Measurements from ENCODE around the gene HCRTR1. TPM values are rescaled to one million over a fixed set of nuclear protein-coding genes. Genes with fewer than 3 reads are reported as not detected.

Gene HCRTR1
- total RNA-seq, 4 donors from 2014 or later, result 0.59 TPM; not detected in 3

DNA sequence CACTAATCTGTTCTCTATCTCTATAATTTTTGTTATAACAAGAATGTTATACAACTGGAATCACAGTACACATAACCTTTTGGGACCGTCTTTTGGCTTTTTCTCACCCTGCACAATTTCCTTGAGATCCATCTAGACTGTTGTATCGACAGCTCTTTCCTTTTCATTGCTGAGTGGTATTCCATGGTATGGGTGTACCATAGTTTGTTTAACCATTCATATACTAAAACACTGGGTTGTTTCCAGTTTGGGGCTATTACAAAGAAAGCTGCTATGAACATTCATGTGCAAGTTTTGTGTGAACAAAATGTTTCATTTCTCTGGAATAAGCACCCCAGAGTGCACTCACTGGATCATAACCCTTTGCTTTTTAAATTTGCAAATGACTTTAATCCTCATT is 15.4 kb upstream of the HCRTR1 start:
- H3K4me1 ChIP-seq, result no peaks in the 10 kb centered on the region
- no peaks in the 10 kb centered on the region for H3K27me3 ChIP-seq
- no peak for ATAC-seq
- in situ Hi-C loops (cut with MboI; ENCODE audit: low sequenced_read_pairs in 4 of 4), result no loop called here
- H3K9me3 ChIP-seq, result no peaks in the 10 kb centered on the region
- no peak overlapping the region for H3K4me3 ChIP-seq
- no peaks in the 10 kb centered on the region for H3K36me3 ChIP-seq
- TF ChIP-seq, protein P1, sequence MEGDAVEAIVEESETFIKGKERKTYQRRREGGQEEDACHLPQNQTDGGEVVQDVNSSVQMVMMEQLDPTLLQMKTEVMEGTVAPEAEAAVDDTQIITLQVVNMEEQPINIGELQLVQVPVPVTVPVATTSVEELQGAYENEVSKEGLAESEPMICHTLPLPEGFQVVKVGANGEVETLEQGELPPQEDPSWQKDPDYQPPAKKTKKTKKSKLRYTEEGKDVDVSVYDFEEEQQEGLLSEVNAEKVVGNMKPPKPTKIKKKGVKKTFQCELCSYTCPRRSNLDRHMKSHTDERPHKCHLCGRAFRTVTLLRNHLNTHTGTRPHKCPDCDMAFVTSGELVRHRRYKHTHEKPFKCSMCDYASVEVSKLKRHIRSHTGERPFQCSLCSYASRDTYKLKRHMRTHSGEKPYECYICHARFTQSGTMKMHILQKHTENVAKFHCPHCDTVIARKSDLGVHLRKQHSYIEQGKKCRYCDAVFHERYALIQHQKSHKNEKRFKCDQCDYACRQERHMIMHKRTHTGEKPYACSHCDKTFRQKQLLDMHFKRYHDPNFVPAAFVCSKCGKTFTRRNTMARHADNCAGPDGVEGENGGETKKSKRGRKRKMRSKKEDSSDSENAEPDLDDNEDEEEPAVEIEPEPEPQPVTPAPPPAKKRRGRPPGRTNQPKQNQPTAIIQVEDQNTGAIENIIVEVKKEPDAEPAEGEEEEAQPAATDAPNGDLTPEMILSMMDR (IDR thresholded peaks at IDR 0.05 in 4 of 5, conservative IDR thresholded peaks at IDR 0.05 in 1 of 5), result no peak
- TF ChIP-seq POLR2A (IDR thresholded peaks at IDR 0.05), result no peak
- H3K27ac ChIP-seq, result no peak overlapping the region
- intact Hi-C loops (cut with DNase I; ENCODE audit: low total_unique reads), result no loop called here
- no peak for DNase-seq

DNA sequence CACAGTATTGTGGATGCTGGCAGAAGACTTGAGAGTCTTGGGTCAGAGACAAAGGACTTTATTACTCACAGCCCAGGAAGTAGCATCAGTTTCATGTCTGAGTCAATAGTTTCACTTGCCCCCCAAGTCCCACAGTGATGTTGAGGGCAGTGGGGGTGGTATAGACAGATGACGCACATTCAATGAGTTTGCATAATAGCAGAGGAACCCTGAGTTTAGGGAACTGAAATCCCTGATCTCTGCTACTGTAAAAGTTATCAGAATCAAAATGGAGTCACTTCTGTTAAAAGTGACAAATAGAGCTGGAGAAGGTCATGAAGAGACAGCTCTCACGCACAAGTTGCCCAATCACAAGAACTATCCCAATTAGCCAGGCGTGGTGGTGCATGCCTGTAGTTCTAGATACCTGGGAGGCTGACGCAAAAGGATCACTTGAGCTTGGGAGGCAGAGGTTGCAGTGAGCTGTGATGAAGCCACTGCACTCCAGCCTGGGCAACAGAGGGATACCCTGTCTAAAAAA is 11.5 kb upstream of the HCRTR1 start:
- intact Hi-C loops (cut with DNase I; ENCODE audit: low total_unique reads), result no loop called here
- no peak for DNase-seq
- ATAC-seq, result no peak
- H3K4me1 ChIP-seq, result no peaks in the 10 kb centered on the region
- in situ Hi-C loops (cut with MboI; ENCODE audit: low sequenced_read_pairs in 4 of 4), result no loop called here
- H3K36me3 ChIP-seq, result no peaks in the 10 kb centered on the region
- H3K4me3 ChIP-seq, result no peak overlapping the region
- no peaks in the 10 kb centered on the region for H3K27me3 ChIP-seq
- H3K27ac ChIP-seq, result no peak overlapping the region
- H3K9me3 ChIP-seq, result no peaks in the 10 kb centered on the region
- no peak for TF ChIP-seq POLR2A (IDR thresholded peaks at IDR 0.05)
- TF ChIP-seq, protein P1 (IDR thresholded peaks at IDR 0.05 in 4 of 5, conservative IDR thresholded peaks at IDR 0.05 in 1 of 5), result no peak

DNA sequence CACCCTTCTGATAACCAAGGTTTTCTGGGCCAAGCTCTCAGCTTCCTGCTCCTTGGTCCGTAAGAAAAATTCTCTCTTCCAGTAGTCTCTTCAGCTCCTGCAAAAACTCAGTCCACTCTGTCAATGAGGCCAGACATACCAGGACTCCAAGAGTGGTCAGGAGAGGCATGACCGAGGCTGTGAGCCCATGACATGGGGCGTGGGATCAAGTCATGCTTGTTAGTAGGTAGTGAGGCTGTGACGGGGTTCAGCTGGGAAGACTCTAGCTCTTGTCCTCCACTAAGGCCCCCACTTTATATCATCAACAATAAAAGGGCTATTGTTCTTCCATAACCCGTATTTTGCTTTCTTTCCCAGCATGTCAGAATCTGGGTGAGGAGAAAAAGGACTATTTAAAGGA is 10.1 kb upstream of the HCRTR1 start:
- H3K4me3 ChIP-seq, result no peak overlapping the region
- intact Hi-C loops (cut with DNase I; ENCODE audit: low total_unique reads), result no loop called here
- DNase-seq (no peak), ATAC-seq (no peak)
- TF ChIP-seq, protein P1 (IDR thresholded peaks at IDR 0.05 in 4 of 5, conservative IDR thresholded peaks at IDR 0.05 in 1 of 5), result no peak
- TF ChIP-seq POLR2A (IDR thresholded peaks at IDR 0.05), result no peak
- H3K4me1 ChIP-seq, result no peaks in the 10 kb centered on the region
- no peaks in the 10 kb centered on the region for H3K9me3 ChIP-seq
- H3K36me3 ChIP-seq, result no peaks in the 10 kb centered on the region
- in situ Hi-C loops (cut with MboI; ENCODE audit: low sequenced_read_pairs in 4 of 4), result no loop called here
- H3K27ac ChIP-seq, result no peak overlapping the region
- no peaks in the 10 kb centered on the region for H3K27me3 ChIP-seq

DNA sequence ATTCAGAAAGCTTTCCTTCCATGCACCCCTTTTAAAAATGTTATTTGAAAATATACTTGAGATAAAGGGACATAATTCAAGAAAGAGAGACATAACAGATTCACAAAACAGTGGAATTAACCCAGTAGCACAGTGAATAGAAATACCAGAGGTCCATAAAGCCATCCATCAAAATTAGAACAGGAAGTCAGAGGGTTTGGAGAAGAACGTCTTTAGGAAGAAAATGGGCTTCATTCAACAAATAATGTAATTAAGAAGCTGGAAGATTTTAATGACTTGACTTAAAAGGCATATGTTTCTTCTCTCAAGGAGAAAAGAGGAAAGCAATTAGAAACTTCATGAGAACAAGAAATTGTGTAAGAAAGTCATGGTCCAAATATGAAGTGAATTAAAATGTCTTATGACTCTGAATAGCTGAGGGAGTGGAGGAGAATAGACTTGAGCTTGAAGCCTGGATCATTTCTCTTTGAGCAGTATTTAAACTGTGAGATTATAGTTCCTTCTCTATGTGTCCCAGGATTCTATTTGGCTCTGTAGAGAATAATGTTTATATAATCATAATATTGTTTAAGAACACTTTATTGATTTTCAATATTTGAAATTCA is 7.9 kb upstream of the HCRTR1 start:
- H3K4me3 ChIP-seq, result no peak overlapping the region

More for the DNA sequence above, 7.9 kb upstream of the HCRTR1 start:
- H3K9me3 ChIP-seq, result no peaks in the 10 kb centered on the region
- in situ Hi-C loops (cut with MboI; ENCODE audit: low sequenced_read_pairs in 4 of 4), result no loop called here
- no peak for DNase-seq
- TF ChIP-seq POLR2A (IDR thresholded peaks at IDR 0.05), result no peak
- TF ChIP-seq, protein P1 (IDR thresholded peaks at IDR 0.05 in 4 of 5, conservative IDR thresholded peaks at IDR 0.05 in 1 of 5), result no peak
- no peaks in the 10 kb centered on the region for H3K27me3 ChIP-seq
- H3K36me3 ChIP-seq, result no peaks in the 10 kb centered on the region
- no peak overlapping the region for H3K27ac ChIP-seq
- intact Hi-C loops (cut with DNase I; ENCODE audit: low total_unique reads), result no loop called here
- ATAC-seq, result no peak
- H3K4me1 ChIP-seq, result no peaks in the 10 kb centered on the region
